Liver (tissue), 9 donors: Measurements from ENCODE around the gene FNBP1L. TPM values are rescaled to one million over a fixed set of nuclear protein-coding genes. Genes with fewer than 3 reads are reported as not detected.

Experiments used
- DNase-seq: peaks from one replicate; pipeline ENCODE4 v3.0.0-alpha.2; 2017; ENCODE audit warnings: low spot score
- H3K27ac ChIP-seq, 2 donors: one replicate each; pipeline ENCODE4 v1.7.0; 2013; ENCODE audit warnings: inconsistent platforms in 2 of 2, low read length in 2 of 2, control low read depth in 1 of 2, low read depth in 1 of 2, mild to moderate bottlenecking in 1 of 2
- H3K27me3 ChIP-seq, 4 donors: one replicate each; pipeline versions ENCODE4 v1.6.1 to v1.7.0; 2013; ENCODE audit warnings: low read length in 3 of 4, inconsistent platforms in 1 of 4, mild to moderate bottlenecking in 1 of 4, moderate library complexity in 1 of 4; ENCODE audit not compliant: control insufficient read depth in 4 of 4, insufficient read depth in 4 of 4
- H3K36me3 ChIP-seq, 4 donors: one replicate each; pipeline versions ENCODE4 v1.6.1 to v1.7.0; 2013; ENCODE audit warnings: low read length in 3 of 4, mild to moderate bottlenecking in 3 of 4, low read depth in 1 of 4, moderate library complexity in 1 of 4; ENCODE audit not compliant: control insufficient read depth in 4 of 4, insufficient read depth in 3 of 4
- H3K4me1 ChIP-seq, 4 donors: one replicate each; pipeline versions ENCODE4 v1.6.1 to v1.7.0; 2013; ENCODE audit warnings: low read length in 3 of 4, mild to moderate bottlenecking in 3 of 4, moderate library complexity in 1 of 4; ENCODE audit not compliant: control insufficient read depth in 4 of 4, insufficient read depth in 4 of 4
- H3K4me3 ChIP-seq, 3 donors: one replicate each; pipeline versions ENCODE4 v1.6.1 to v1.7.0; 2013; ENCODE audit warnings: low read length in 3 of 3, control low read depth in 1 of 3, low read depth in 1 of 3, mild to moderate bottlenecking in 1 of 3
- H3K9ac ChIP-seq, 2 donors: one replicate each; pipeline ENCODE4 v1.7.0; 2013; ENCODE audit warnings: low read length in 2 of 2, mild to moderate bottlenecking in 2 of 2, moderate library complexity in 2 of 2, control low read depth in 1 of 2, low read depth in 1 of 2
- H3K9me3 ChIP-seq, 4 donors: one replicate each; pipeline versions ENCODE4 v1.6.1 to v1.7.0; 2013; ENCODE audit warnings: low read length in 3 of 4; ENCODE audit not compliant: control insufficient read depth in 4 of 4
- CTCF ChIP-seq: fragments of 150-350 bp; IDR thresholded peaks from 2 replicates; pipeline ENCODE4 v1.5.1; 2017; ENCODE audit warnings: improper control_type of control experiment, low read depth, low read length; ENCODE audit not compliant: missing input control
- EGR1 ChIP-seq, 2 donors: IDR thresholded peaks; 2 replicates each; pipeline ENCODE4 v1.6.1; 2016 to 2018; ENCODE audit warnings: antibody characterized with exemption in 2 of 2, low read depth in 2 of 2
- FOXA1 ChIP-seq: IDR thresholded peaks from 2 replicates; pipeline ENCODE4 v1.6.1; 2016; ENCODE audit warnings: antibody characterized with exemption
- FOXA2 ChIP-seq: IDR thresholded peaks from 2 replicates; pipeline ENCODE4 v1.6.1; 2016; ENCODE audit warnings: antibody characterized with exemption
- GABPA ChIP-seq, 2 donors: IDR thresholded peaks in 1 of 2; conservative IDR thresholded peaks in 1 of 2; 2 replicates each; pipeline ENCODE4 v1.6.1; 2016; ENCODE audit warnings: antibody characterized with exemption in 2 of 2, mild to moderate bottlenecking in 1 of 2, moderate library complexity in 1 of 2
- HNF4A ChIP-seq, 2 donors: conservative IDR thresholded peaks; 2 replicates each; pipeline ENCODE4 v1.6.1; 2016; ENCODE audit warnings: antibody characterized with exemption in 2 of 2, mild to moderate bottlenecking in 2 of 2
- HNF4G ChIP-seq: IDR thresholded peaks from 2 replicates; pipeline ENCODE4 v1.6.1; 2016; ENCODE audit warnings: antibody characterized with exemption
- JUND ChIP-seq, 2 donors: IDR thresholded peaks; 2 replicates each; pipeline ENCODE4 v1.6.1; 2016; ENCODE audit warnings: antibody characterized with exemption in 2 of 2
- MAX ChIP-seq: IDR thresholded peaks from 2 replicates; pipeline ENCODE4 v1.6.1; 2016; ENCODE audit warnings: antibody characterized with exemption
- NR2F2 ChIP-seq: IDR thresholded peaks from 2 replicates; pipeline ENCODE4 v1.6.1; 2016; ENCODE audit warnings: antibody characterized with exemption
- RAD21 ChIP-seq, 2 donors: IDR thresholded peaks; 2 replicates each; pipeline ENCODE4 v1.6.1; 2016; ENCODE audit warnings: antibody characterized with exemption in 2 of 2, mild to moderate bottlenecking in 2 of 2
- RXRA ChIP-seq, 2 donors: IDR thresholded peaks; 2 replicates each; pipeline ENCODE4 v1.6.1; 2017 to 2018; ENCODE audit warnings: antibody characterized with exemption in 2 of 2, mild to moderate bottlenecking in 1 of 2
- SP1 ChIP-seq: IDR thresholded peaks from 2 replicates; pipeline ENCODE4 v1.6.1; 2018; ENCODE audit warnings: antibody characterized with exemption, mild to moderate bottlenecking
- YY1 ChIP-seq: IDR thresholded peaks from 2 replicates; pipeline ENCODE4 v1.6.1; 2016; ENCODE audit warnings: antibody characterized with exemption, mild to moderate bottlenecking
- ZBTB33 ChIP-seq: IDR thresholded peaks from 2 replicates; pipeline ENCODE4 v1.6.1; 2016; ENCODE audit warnings: antibody characterized with exemption
- WGBS: extraction: QIAGEN DNeasy Blood & Tissue Kit; methylation state at CpG from one replicate; pipeline ENCODE4 v1.1.7; 2013; 5-methylcytosine and 5-hydroxymethylcytosine counted together
- polyA plus RNA-seq, 2 donors: library from polyadenylated mRNA; stranded (reverse) in 1 of 2; unstranded in 1 of 2; fragments of 200-250 nt in 1 of 2; fragments of >200 nt in 1 of 2; fragmentation: Nextera tagmentation in 1 of 2; extraction: Ambion mirVana in 1 of 2; gene quantifications; one replicate each; pipeline versions ENCODE4 v1.2.1 to v1.2.3, GENCODE V29; 2013 to 2015
- total RNA-seq, 2 donors: library from RNA; depleted of rRNA; stranded (reverse); fragments of >200 nt; gene quantifications; one replicate each; pipeline ENCODE4 v1.2.3, GENCODE V29; 2014
- TF ChIP-seq, protein P1 (sequence below): IDR thresholded peaks from 2 replicates; pipeline ENCODE4 v1.6.1; 2016; ENCODE audit warnings: antibody characterized with exemption, mild to moderate bottlenecking
- TF ChIP-seq, protein P2 (sequence below): IDR thresholded peaks from 2 replicates; pipeline ENCODE4 v1.6.1; 2016; ENCODE audit warnings: antibody characterized with exemption
- donor health status: healthy.
- donor health status: healthy.
- donor health status: healthy.
- donor health status: healthy.
- donor health status: healthy.

Gene FNBP1L
- total and polyA plus RNA-seq, 4 donors = 5.3 to 13.5 (median 8.9) TPM

- WGBS = 90% methylated on average over 6 of the region's 6 CpGs
- Histone ChIP-seq H3K9ac (no peak overlapping the region), H3K4me3 (no peak overlapping the region), H3K36me3 (peaks cover 0 to 3% (median 0%) of the 10 kb centered on the region in 4 donors), H3K27ac (no peak overlapping the region), H3K9me3 (no peaks in the 10 kb centered on the region), H3K27me3 (no peaks in the 10 kb centered on the region), H3K4me1 (peaks cover 0 to 28% (median 9%) of the 10 kb centered on the region in 4 donors)
- no peak for DNase-seq
- TF ChIP-seq JUND (IDR thresholded peaks at IDR 0.05) (no peak), CTCF (no peak), YY1 (no peak), FOXA1 (no peak), HNF4A (conservative IDR thresholded peaks at IDR 0.05) (no peak), EGR1 (IDR thresholded peaks at IDR 0.05; ENCODE audit: low read depth in 2 of 2) (no peak), ZBTB33 (no peak), RAD21 (IDR thresholded peaks at IDR 0.05) (no peak), SP1 (no peak), MAX (no peak), NR2F2 (no peak), FOXA2 (no peak), HNF4G (no peak), GABPA (IDR thresholded peaks at IDR 0.05 in 1 of 2, conservative IDR thresholded peaks at IDR 0.05 in 1 of 2) (no peak), RXRA (IDR thresholded peaks at IDR 0.05) (no peak)
- TF ChIP-seq, protein P1, sequence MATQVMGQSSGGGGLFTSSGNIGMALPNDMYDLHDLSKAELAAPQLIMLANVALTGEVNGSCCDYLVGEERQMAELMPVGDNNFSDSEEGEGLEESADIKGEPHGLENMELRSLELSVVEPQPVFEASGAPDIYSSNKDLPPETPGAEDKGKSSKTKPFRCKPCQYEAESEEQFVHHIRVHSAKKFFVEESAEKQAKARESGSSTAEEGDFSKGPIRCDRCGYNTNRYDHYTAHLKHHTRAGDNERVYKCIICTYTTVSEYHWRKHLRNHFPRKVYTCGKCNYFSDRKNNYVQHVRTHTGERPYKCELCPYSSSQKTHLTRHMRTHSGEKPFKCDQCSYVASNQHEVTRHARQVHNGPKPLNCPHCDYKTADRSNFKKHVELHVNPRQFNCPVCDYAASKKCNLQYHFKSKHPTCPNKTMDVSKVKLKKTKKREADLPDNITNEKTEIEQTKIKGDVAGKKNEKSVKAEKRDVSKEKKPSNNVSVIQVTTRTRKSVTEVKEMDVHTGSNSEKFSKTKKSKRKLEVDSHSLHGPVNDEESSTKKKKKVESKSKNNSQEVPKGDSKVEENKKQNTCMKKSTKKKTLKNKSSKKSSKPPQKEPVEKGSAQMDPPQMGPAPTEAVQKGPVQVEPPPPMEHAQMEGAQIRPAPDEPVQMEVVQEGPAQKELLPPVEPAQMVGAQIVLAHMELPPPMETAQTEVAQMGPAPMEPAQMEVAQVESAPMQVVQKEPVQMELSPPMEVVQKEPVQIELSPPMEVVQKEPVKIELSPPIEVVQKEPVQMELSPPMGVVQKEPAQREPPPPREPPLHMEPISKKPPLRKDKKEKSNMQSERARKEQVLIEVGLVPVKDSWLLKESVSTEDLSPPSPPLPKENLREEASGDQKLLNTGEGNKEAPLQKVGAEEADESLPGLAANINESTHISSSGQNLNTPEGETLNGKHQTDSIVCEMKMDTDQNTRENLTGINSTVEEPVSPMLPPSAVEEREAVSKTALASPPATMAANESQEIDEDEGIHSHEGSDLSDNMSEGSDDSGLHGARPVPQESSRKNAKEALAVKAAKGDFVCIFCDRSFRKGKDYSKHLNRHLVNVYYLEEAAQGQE = no peak
- TF ChIP-seq, protein P2, sequence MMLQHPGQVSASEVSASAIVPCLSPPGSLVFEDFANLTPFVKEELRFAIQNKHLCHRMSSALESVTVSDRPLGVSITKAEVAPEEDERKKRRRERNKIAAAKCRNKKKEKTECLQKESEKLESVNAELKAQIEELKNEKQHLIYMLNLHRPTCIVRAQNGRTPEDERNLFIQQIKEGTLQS = no peak
These were observed 151.6 kb downstream of the FNBP1L start for GRCh38 chr1:93599479-93599878.
